GM20000 (cell line): ENCODE measurements around the gene CHMP5.

Experiments used
- DNase-seq: peaks from one replicate; pipeline ENCODE4 v3.0.0; 2012; ENCODE audit warnings: low spot score
- CTCF ChIP-seq: IDR thresholded peaks from 2 replicates; pipeline ENCODE4 v1.5.1; 2012; ENCODE audit warnings: mild to moderate bottlenecking, control low read depth; ENCODE audit errors: extremely low read depth, missing control alignments

Gene CHMP5

GRCh38 chr9:33331377-33331891 is 66.6 kb downstream of the CHMP5 start:
- no peak for TF ChIP-seq CTCF
- no peak for DNase-seq
